H9 (cell line): ENCODE measurements around the gene COL17A1. TPM values are rescaled to one million over a fixed set of nuclear protein-coding genes. Genes with fewer than 3 reads are reported as not detected.

Experiments used
- DNase-seq: peaks from one replicate; pipeline ENCODE4 v3.0.0-alpha.2; 2017
- H2AFZ ChIP-seq: one replicate; pipeline ENCODE4 v1.6.1; 2013; ENCODE audit warnings: mild to moderate bottlenecking, low read length, control low read depth, moderate library complexity
- H2AK5ac ChIP-seq: 2 replicates; pipeline ENCODE4 v1.6.1; 2013; ENCODE audit warnings: low read length, control low read depth, mixed read lengths; ENCODE audit not compliant: insufficient read length
- H2BK120ac ChIP-seq: one replicate; pipeline ENCODE4 v1.6.1; 2013; ENCODE audit warnings: low read depth, mild to moderate bottlenecking, low read length, control low read depth, inconsistent platforms; ENCODE audit not compliant: poor library complexity, severe bottlenecking
- H2BK12ac ChIP-seq: 2 replicates; pipeline ENCODE4 v1.6.1; 2013; ENCODE audit warnings: low read length, control low read depth, mixed read lengths, low read depth; ENCODE audit not compliant: insufficient read length
- H2BK15ac ChIP-seq: 2 replicates; pipeline ENCODE4 v1.6.1; 2013; ENCODE audit warnings: low read depth, low read length, control low read depth
- H2BK20ac ChIP-seq: one replicate; pipeline ENCODE4 v1.6.1; 2013; ENCODE audit warnings: low read depth, mild to moderate bottlenecking, low read length, control low read depth, inconsistent platforms; ENCODE audit not compliant: poor library complexity, severe bottlenecking
- H2BK5ac ChIP-seq: 2 replicates; pipeline ENCODE4 v1.6.1; 2013; ENCODE audit warnings: low read length, control low read depth, mixed read lengths; ENCODE audit not compliant: insufficient read length
- H3K14ac ChIP-seq: 2 replicates; pipeline ENCODE4 v1.6.1; 2013; ENCODE audit warnings: low read length, control low read depth; ENCODE audit not compliant: insufficient read depth
- H3K18ac ChIP-seq: 2 replicates; pipeline ENCODE4 v1.6.1; 2013; ENCODE audit warnings: low read depth, mild to moderate bottlenecking, mixed read lengths, low read length, control low read depth; ENCODE audit not compliant: insufficient read length
- H3K23ac ChIP-seq: 2 replicates; pipeline ENCODE4 v1.6.1; 2013; ENCODE audit warnings: low read length, control low read depth, mixed read lengths, low read depth; ENCODE audit not compliant: insufficient read length
- H3K23me2 ChIP-seq: 2 replicates; pipeline ENCODE4 v1.6.1; 2013; ENCODE audit warnings: low read depth, mild to moderate bottlenecking, mixed read lengths, low read length, control low read depth; ENCODE audit not compliant: insufficient read length, poor library complexity, severe bottlenecking
- H3K27ac ChIP-seq: 2 replicates; pipeline ENCODE4 v1.5.1; 2013; ENCODE audit warnings: low read length, control low read depth, mixed read lengths, low read depth; ENCODE audit not compliant: insufficient read length
- H3K27me3 ChIP-seq: 2 replicates; pipeline ENCODE4 v1.6.1; 2013; ENCODE audit warnings: low read length, control low read depth, inconsistent platforms; ENCODE audit not compliant: insufficient read depth
- H3K4ac ChIP-seq: 2 replicates; pipeline ENCODE4 v1.6.1; 2013; ENCODE audit warnings: low read depth, mild to moderate bottlenecking, control low read depth, inconsistent platforms, low read length, moderate library complexity
- H3K4me1 ChIP-seq: 2 replicates; pipeline ENCODE4 v1.6.1; 2013; ENCODE audit warnings: low read length, control low read depth, inconsistent platforms; ENCODE audit not compliant: insufficient read depth
- H3K4me2 ChIP-seq: 2 replicates; pipeline ENCODE4 v1.6.1; 2013; ENCODE audit warnings: low read length, control low read depth, mixed read lengths; ENCODE audit not compliant: insufficient read length, insufficient read depth
- H3K56ac ChIP-seq: 2 replicates; pipeline ENCODE4 v1.6.1; 2013; ENCODE audit warnings: low read depth, mild to moderate bottlenecking, mixed read lengths, low read length, control low read depth; ENCODE audit not compliant: insufficient read length
- H3K79me1 ChIP-seq: 2 replicates; pipeline ENCODE4 v1.6.1; 2013; ENCODE audit warnings: low read depth, mild to moderate bottlenecking, moderate library complexity, low read length, control low read depth, inconsistent platforms; ENCODE audit not compliant: insufficient read depth, poor library complexity, severe bottlenecking
- H3K79me2 ChIP-seq: 2 replicates; pipeline ENCODE4 v1.6.1; 2013; ENCODE audit warnings: low read length, control low read depth, inconsistent platforms; ENCODE audit not compliant: insufficient read depth
- H3K9ac ChIP-seq: 2 replicates; pipeline ENCODE4 v1.6.1; 2013; ENCODE audit warnings: low read length, control low read depth, mixed read lengths; ENCODE audit not compliant: insufficient read length; ENCODE audit errors: extremely low read depth
- H3K9me3 ChIP-seq: one replicate; pipeline ENCODE4 v1.6.1; 2013; ENCODE audit warnings: low read depth, low read length, inconsistent platforms; ENCODE audit not compliant: control insufficient read depth
- H3T11ph ChIP-seq: one replicate; pipeline ENCODE4 v1.6.1; 2013; ENCODE audit warnings: mild to moderate bottlenecking, low read length, control low read depth, inconsistent platforms
- H4K20me1 ChIP-seq: one replicate; pipeline ENCODE4 v1.6.1; 2013; ENCODE audit not compliant: control insufficient read depth, insufficient read length, insufficient read depth
- H4K5ac ChIP-seq: 2 replicates; pipeline ENCODE4 v1.6.1; 2013; ENCODE audit warnings: low read depth, mild to moderate bottlenecking, mixed read lengths, low read length, control low read depth; ENCODE audit not compliant: insufficient read length
- H4K8ac ChIP-seq: replicated peaks from 2 replicates; pipeline ENCODE4 v1.6.1; 2013; ENCODE audit warnings: low read length, control low read depth, mixed read lengths, low read depth; ENCODE audit not compliant: insufficient read length
- H4K91ac ChIP-seq: 2 replicates; pipeline ENCODE4 v1.6.1; 2013; ENCODE audit warnings: low read depth, mild to moderate bottlenecking, moderate library complexity, mixed read lengths, low read length, control low read depth; ENCODE audit not compliant: insufficient read length
- H3K27ac Mint-ChIP-seq, 3 experiments: 2 replicates in 2 of 3; 3 replicates in 1 of 3; pipeline ENCODE4 v1.8.0; 2020 to 2021; ENCODE audit warnings: mixed read lengths in 3 of 3, mild to moderate bottlenecking in 1 of 3, moderate library complexity in 1 of 3
- H3K27me3 Mint-ChIP-seq: 2 replicates; pipeline ENCODE4 v1.8.0; 2021; ENCODE audit warnings: low read depth, mild to moderate bottlenecking, moderate library complexity, mixed read lengths
- H3K36me3 Mint-ChIP-seq, 3 experiments: 2 replicates in 2 of 3; 3 replicates in 1 of 3; pipeline ENCODE4 v1.8.0; 2020 to 2021; ENCODE audit warnings: low read depth in 3 of 3, mixed read lengths in 3 of 3; ENCODE audit not compliant: insufficient read depth in 1 of 3
- H3K4me1 Mint-ChIP-seq, 2 experiments: 2 replicates each; pipeline ENCODE4 v1.8.0; 2020; ENCODE audit warnings: mixed read lengths in 2 of 2
- H3K4me3 Mint-ChIP-seq, 2 experiments: 2 replicates in 1 of 2; 3 replicates in 1 of 2; pipeline ENCODE4 v1.8.0; 2020 to 2021; ENCODE audit warnings: mild to moderate bottlenecking in 2 of 2, mixed read lengths in 2 of 2, moderate library complexity in 1 of 2
- H3K9me3 Mint-ChIP-seq, 2 experiments: 2 replicates in 1 of 2; 3 replicates in 1 of 2; pipeline ENCODE4 v1.8.0; 2020; ENCODE audit warnings: mild to moderate bottlenecking in 2 of 2, mixed read lengths in 2 of 2, moderate library complexity in 1 of 2
- WGBS: extraction: QIAGEN DNeasy Blood & Tissue Kit; methylation state at CpG from one replicate; pipeline ENCODE4 v1.1.7; 2013; ENCODE audit warnings: missing lambda C conversion rate, low lambda C conversion rate, mixed read lengths; ENCODE audit not compliant: insufficient read length; ENCODE audit errors: extremely low coverage; 5-methylcytosine and 5-hydroxymethylcytosine counted together
- total RNA-seq: library from RNA; stranded (reverse); gene quantifications from 2 replicates; pipeline ENCODE4 v1.2.1, GENCODE V29; 2021
- TF ChIP-seq, protein P1 (sequence below): fragments of 200-600 bp; sonication (generic); conservative IDR thresholded peaks from 3 replicates; pipeline ENCODE4 v1.8.0; 2021; ENCODE audit warnings: antibody characterized with exemption, mild to moderate bottlenecking

Gene COL17A1
- total RNA-seq, 1 experiment from 2014 or later, result 1.9 TPM

DNA sequence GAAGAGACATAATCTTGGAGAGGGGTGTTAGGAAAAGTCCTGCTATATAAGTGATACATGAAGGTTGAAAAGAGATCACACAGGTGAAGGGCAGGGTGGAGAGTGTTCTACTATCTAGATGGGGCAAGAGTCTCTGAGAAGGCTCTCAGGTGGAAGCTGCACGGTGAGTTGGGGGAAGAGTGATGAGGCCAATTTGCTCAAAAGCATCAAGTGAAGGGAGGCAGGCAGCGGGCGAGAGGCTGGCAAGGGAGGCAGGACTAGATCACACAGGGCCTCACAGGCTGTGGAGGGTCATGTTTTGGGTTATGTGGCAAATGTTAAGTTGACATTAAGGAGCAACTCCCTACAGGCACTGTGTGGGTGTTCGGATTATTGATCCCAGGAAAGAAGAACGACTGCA lies 2.6 kb upstream of the COL17A1 start:
- H3K4me1 Mint-ChIP-seq, result peaks cover 17 to 24% of the 10 kb centered on the region in 2 experiments
- Histone ChIP-seq H2BK12ac (no peak overlapping the region), H2BK20ac (no peak overlapping the region), H3K9ac (no peak overlapping the region), H3K56ac (no peak overlapping the region), H3T11ph (peak overlapping the region; percentile 17), H3K27ac (no peak overlapping the region), H2BK5ac (no peak overlapping the region), H4K5ac (no peak overlapping the region), H4K91ac (no peak overlapping the region), H3K4ac (no peak overlapping the region), H3K23me2 (no peaks in the 10 kb centered on the region), H3K27me3 (no peaks in the 10 kb centered on the region), H3K79me2 (no peaks in the 10 kb centered on the region), H2BK120ac (no peak overlapping the region), H3K4me2 (no peak overlapping the region), H2AK5ac (no peak overlapping the region), H3K9me3 (no peaks in the 10 kb centered on the region), H3K23ac (no peak overlapping the region), H4K8ac (no peak overlapping the region), H4K20me1 (no peaks in the 10 kb centered on the region), H3K18ac (no peak overlapping the region), H3K4me1 (peaks cover 10% of the 10 kb centered on the region; the same call in 1 of the 2 replicates), H3K14ac (no peak overlapping the region), H2AFZ (no peak overlapping the region), H3K79me1 (no peaks in the 10 kb centered on the region), H2BK15ac (no peak overlapping the region)
- no peaks in the 10 kb centered on the region for H3K36me3 Mint-ChIP-seq
- H3K27me3 Mint-ChIP-seq, result no peaks in the 10 kb centered on the region; the same call in 1 of the 2 replicates
- H3K4me3 Mint-ChIP-seq, result no peak overlapping the region
- no peak for DNase-seq
- no peaks in the 10 kb centered on the region for H3K9me3 Mint-ChIP-seq
- TF ChIP-seq, protein P1, sequence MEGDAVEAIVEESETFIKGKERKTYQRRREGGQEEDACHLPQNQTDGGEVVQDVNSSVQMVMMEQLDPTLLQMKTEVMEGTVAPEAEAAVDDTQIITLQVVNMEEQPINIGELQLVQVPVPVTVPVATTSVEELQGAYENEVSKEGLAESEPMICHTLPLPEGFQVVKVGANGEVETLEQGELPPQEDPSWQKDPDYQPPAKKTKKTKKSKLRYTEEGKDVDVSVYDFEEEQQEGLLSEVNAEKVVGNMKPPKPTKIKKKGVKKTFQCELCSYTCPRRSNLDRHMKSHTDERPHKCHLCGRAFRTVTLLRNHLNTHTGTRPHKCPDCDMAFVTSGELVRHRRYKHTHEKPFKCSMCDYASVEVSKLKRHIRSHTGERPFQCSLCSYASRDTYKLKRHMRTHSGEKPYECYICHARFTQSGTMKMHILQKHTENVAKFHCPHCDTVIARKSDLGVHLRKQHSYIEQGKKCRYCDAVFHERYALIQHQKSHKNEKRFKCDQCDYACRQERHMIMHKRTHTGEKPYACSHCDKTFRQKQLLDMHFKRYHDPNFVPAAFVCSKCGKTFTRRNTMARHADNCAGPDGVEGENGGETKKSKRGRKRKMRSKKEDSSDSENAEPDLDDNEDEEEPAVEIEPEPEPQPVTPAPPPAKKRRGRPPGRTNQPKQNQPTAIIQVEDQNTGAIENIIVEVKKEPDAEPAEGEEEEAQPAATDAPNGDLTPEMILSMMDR, result no peak
- WGBS, result no CpG with 5 or more reads among the region's 5 CpGs
- peak overlapping the region in 2 of 3 experiments; percentile 12 to 15; a peak in 2 of 7 replicates for H3K27ac Mint-ChIP-seq
